Measurements from ENCODE around the gene ARID5B. TPM values are rescaled to one million over a fixed set of nuclear protein-coding genes. Genes with fewer than 3 reads are reported as not detected.

Gene ARID5B
- total RNA-seq, 2 experiments from 2014 or later, result 86.3 to 87.1 TPM

DNA sequence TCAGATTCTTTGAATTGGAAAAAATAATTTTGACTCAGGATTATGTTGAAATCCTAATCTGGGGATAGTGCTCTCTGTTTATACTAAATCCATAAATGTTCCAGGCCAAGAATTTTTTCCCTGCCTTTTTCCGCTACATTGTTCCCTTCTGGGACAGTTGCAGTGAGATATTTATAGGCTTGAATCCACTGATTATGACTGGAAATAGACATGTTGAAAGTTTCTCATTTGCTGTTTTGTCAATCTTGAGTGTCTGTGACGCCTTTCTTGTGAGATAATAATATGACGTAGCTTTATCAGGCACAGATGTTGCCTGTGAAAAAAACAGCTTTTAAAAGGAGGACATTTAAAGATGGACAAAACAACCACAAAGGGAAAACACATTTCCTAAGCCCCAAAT is 155.9 kb downstream of the ARID5B start:
- intact Hi-C loops (cut with micrococcal nuclease), result no loop called here
- H3K27ac Mint-ChIP-seq, result peak overlapping the region; percentile 100
- H3K4me3 Mint-ChIP-seq, result peak overlapping the region; percentile 1
- no peaks in the 10 kb centered on the region for H3K9me3 Mint-ChIP-seq
- peaks cover 96% of the 10 kb centered on the region for H3K4me1 Mint-ChIP-seq (ENCODE audit: low read depth)
- CTCF ChIA-PET, result interaction anchor here (0.5 to 2.6 kb wide), 3 partner anchors 18 to 160 kb away, joined by 3 to 7 read pairs (median 3); no protein-coding TSS in a partner anchor
- H3K36me3 Mint-ChIP-seq (ENCODE audit: low read depth), result peaks cover 98% of the 10 kb centered on the region
- no peak for DNase-seq
- H3K27me3 Mint-ChIP-seq (ENCODE audit: low read depth), result no peaks in the 10 kb centered on the region

DNA sequence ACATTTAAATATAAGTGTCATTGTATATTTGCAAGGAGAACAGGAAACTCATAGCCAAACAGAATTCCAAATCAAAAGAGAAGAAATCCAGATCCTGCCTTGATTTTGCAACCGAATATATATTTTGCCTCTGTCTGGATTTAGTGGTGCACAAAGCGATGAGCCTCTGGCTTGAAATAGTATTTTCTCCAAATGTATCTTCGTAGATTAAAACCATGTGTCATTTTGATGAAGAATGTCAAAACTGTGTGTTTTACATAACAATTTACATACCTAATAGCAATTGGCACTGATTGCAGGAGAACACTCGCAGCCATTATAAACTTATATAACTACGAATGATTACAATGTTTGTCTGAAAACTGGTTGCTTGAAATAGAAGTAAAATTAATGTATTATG is 156.4 kb downstream of the ARID5B start:
- Mint-ChIP-seq H3K9me3 (no peaks in the 10 kb centered on the region), H3K27ac (peak overlapping the region; percentile 100), H3K27me3 (ENCODE audit: low read depth) (no peaks in the 10 kb centered on the region), H3K36me3 (ENCODE audit: low read depth) (peaks cover 96% of the 10 kb centered on the region), H3K4me3 (peak overlapping the region; percentile 21), H3K4me1 (ENCODE audit: low read depth) (peaks cover 96% of the 10 kb centered on the region)
- CTCF ChIA-PET, result interaction anchor here (0.5 to 2.6 kb wide), 2 partner anchors 18 to 47 kb away, joined by 3 to 7 read pairs; no protein-coding TSS in a partner anchor
- intact Hi-C loops (cut with micrococcal nuclease), result no loop called here
- DNase-seq, result no peak

DNA sequence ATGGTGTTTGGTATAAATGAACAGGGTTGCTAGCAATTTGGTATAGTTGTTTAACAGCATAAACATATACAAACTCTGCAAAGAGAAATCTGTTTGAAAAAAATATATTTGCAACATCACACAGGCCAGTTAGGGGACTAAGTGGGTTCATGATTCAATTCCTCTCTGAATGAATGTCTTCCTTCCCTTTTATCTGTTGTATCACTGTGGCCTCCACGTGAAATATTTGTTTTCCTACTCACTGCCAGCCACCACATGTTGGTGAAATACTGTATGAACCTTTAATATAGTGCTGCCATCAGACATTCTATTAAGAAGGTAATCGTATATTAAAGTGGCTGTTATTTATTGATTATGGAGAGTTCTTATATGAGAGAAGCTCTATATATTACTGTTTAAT is 157.0 kb downstream of the ARID5B start:
- H3K27me3 Mint-ChIP-seq (ENCODE audit: low read depth), result no peaks in the 10 kb centered on the region
- H3K36me3 Mint-ChIP-seq (ENCODE audit: low read depth), result peaks cover 95% of the 10 kb centered on the region
- H3K4me1 Mint-ChIP-seq (ENCODE audit: low read depth), result peaks cover 96% of the 10 kb centered on the region
- CTCF ChIA-PET, result interaction anchor here (1.1 to 1.2 kb wide), 2 partner anchors 54 to 162 kb away, joined by 3 to 5 read pairs; no protein-coding TSS in a partner anchor
- peak overlapping the region; percentile 63 for H3K27ac Mint-ChIP-seq
- DNase-seq, result no peak
- no peak overlapping the region for H3K4me3 Mint-ChIP-seq
- intact Hi-C loops (cut with micrococcal nuclease), result no loop called here
- no peaks in the 10 kb centered on the region for H3K9me3 Mint-ChIP-seq

DNA sequence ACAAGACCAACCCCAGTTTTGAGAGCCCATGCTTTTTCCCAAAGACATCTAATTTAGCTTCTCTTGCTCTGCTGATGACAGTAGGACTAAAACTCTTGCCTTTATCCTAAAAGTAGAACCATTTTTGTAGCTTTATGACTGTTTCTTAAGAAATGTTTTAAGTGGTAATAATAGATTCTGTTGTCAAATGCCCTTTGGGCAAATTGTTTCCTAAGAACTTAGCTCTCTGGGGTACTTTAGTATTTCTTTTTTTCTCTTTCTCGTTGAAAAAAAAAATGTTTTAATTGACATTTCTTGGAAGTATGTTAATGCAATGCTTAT is 157.4 kb downstream of the ARID5B start:
- no peak for DNase-seq
- CTCF ChIA-PET, result interaction anchor here (0.7 to 1.2 kb wide), 3 partner anchors 11 to 162 kb away, joined by 3 to 5 read pairs (median 3); no protein-coding TSS in a partner anchor
- H3K36me3 Mint-ChIP-seq (ENCODE audit: low read depth), result peaks cover 95% of the 10 kb centered on the region
- no peak overlapping the region for H3K4me3 Mint-ChIP-seq
- peak overlapping the region; percentile 63 for H3K27ac Mint-ChIP-seq
- no peaks in the 10 kb centered on the region for H3K27me3 Mint-ChIP-seq (ENCODE audit: low read depth)
- H3K9me3 Mint-ChIP-seq, result no peaks in the 10 kb centered on the region
- intact Hi-C loops (cut with micrococcal nuclease), result no loop called here
- H3K4me1 Mint-ChIP-seq (ENCODE audit: low read depth), result peaks cover 96% of the 10 kb centered on the region

DNA sequence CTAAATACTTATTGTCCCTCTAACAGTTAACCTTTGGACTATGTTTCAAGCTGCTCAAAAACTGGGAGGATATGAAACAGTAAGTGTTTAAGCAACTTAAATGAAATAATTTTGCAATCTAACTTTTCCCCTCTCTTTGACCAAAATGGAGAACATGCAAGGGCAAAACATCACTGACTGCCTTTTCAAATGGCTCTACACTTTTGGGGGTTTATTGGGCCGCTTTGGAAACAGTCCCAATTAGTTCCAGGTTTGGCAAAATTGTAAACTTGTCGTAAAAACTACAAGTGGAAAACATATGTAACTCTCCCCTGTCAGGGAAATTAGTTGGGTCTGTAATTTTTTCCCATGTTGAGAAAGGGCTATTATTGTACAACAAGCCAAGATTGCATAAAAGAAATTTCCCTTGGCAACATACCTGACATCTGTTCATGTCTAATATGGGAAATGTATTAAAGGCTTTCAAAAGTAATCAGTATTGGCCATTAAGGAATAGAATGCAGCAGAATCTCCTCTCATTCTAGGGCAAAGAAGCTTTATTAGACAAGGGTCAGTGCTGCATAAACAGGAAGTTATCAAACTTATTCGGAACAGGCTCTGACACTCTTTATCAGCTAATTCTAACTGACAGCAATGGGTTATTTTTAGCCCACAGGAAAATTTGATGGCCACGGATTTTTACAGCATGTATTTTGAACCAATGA is 157.9 kb downstream of the ARID5B start:
- intact Hi-C loops (cut with micrococcal nuclease), result no loop called here
- peaks cover 95% of the 10 kb centered on the region for H3K36me3 Mint-ChIP-seq (ENCODE audit: low read depth)
- H3K9me3 Mint-ChIP-seq, result no peaks in the 10 kb centered on the region
- no peak for DNase-seq
- peak overlapping the region; percentile 1 for H3K4me3 Mint-ChIP-seq
- CTCF ChIA-PET, result interaction anchor here (0.7 to 1.2 kb wide), 4 partner anchors 12 to 163 kb away, joined by 3 to 5 read pairs (median 3); no protein-coding TSS in a partner anchor
- peak overlapping the region; percentile 56 for H3K27ac Mint-ChIP-seq
- H3K27me3 Mint-ChIP-seq (ENCODE audit: low read depth), result no peaks in the 10 kb centered on the region
- H3K4me1 Mint-ChIP-seq (ENCODE audit: low read depth), result peaks cover 96% of the 10 kb centered on the region

DNA sequence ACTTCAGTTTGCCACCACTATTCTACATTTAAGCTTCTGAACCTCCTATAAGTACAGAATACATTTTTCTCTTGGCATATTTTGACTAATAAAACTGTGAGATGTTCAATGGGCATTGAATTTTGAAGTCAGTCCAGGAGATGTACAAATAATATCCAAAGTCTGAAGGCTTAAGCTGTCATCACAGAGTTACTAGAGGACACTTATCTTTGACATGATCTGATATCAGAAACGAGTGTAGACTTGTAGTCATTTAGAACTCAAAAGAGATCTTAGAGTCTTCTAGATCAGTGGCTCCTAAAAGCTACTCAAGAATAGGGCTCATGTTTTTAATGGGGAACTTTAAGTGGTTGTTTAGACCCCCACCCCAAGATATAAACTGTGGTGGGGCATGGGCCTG is 160.5 kb downstream of the ARID5B start:
- no peak for DNase-seq
- Mint-ChIP-seq H3K27ac (peak overlapping the region; percentile 90), H3K27me3 (ENCODE audit: low read depth) (no peaks in the 10 kb centered on the region), H3K4me3 (no peak overlapping the region), H3K36me3 (ENCODE audit: low read depth) (peaks cover 95% of the 10 kb centered on the region), H3K9me3 (no peaks in the 10 kb centered on the region), H3K4me1 (ENCODE audit: low read depth) (peaks cover 87% of the 10 kb centered on the region)
- CTCF ChIA-PET, result interaction anchor here (0.6 to 1.4 kb wide), 4 partner anchors 9 to 1738 kb away, joined by 3 to 6 read pairs (median 4); no protein-coding TSS in a partner anchor
- intact Hi-C loops (cut with micrococcal nuclease), result loop anchor here (1.0 kb wide), 1 partner anchor 11 kb away; no protein-coding TSS in a partner anchor

DNA sequence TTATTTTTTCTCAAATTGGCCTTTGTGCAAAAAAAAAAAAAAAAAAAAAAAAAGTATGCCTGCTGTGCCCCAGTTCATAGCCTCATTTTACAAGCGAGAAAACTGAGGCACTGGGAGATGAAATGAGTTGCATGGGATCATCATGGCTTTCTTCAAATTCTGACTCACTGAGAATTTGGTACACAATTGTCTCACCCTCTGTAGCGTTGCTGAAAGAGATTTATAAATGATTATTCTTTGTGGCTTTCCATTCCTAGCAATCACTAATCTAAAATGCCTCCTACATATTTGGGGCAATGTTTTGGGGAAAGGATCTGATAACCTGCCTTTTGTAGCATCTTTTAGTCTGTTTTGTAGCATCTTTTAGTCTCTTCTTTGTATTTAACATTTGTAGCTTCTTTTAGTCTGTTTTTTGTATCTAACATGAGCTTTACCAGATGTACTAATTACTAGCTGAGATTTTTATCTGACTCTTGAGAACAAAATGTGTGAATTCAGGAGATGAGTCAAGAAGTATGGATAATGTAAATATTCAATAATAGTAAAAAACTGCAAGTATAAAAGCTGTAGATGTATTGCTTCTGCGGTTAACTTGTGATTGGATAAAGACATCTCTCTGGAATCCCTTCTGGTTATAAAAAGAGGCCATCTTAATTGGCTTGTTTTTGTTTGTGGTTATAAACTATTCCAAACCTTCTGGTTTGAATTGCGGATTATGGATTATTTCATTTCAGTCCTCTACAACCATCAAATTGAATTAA is 161.4 kb downstream of the ARID5B start:
- Mint-ChIP-seq H3K36me3 (ENCODE audit: low read depth) (peaks cover 92% of the 10 kb centered on the region), H3K9me3 (no peaks in the 10 kb centered on the region), H3K4me3 (peak overlapping the region; percentile 34), H3K4me1 (ENCODE audit: low read depth) (peaks cover 86% of the 10 kb centered on the region), H3K27ac (peak overlapping the region; percentile 90), H3K27me3 (ENCODE audit: low read depth) (no peaks in the 10 kb centered on the region)
- CTCF ChIA-PET, result interaction anchor here (0.6 to 1.4 kb wide), 4 partner anchors 11 to 1737 kb away, joined by 3 to 6 read pairs (median 4); no protein-coding TSS in a partner anchor
- no peak for DNase-seq
- intact Hi-C loops (cut with micrococcal nuclease), result loop anchor here (1.0 kb wide), 1 partner anchor 12 kb away; no protein-coding TSS in a partner anchor

DNA sequence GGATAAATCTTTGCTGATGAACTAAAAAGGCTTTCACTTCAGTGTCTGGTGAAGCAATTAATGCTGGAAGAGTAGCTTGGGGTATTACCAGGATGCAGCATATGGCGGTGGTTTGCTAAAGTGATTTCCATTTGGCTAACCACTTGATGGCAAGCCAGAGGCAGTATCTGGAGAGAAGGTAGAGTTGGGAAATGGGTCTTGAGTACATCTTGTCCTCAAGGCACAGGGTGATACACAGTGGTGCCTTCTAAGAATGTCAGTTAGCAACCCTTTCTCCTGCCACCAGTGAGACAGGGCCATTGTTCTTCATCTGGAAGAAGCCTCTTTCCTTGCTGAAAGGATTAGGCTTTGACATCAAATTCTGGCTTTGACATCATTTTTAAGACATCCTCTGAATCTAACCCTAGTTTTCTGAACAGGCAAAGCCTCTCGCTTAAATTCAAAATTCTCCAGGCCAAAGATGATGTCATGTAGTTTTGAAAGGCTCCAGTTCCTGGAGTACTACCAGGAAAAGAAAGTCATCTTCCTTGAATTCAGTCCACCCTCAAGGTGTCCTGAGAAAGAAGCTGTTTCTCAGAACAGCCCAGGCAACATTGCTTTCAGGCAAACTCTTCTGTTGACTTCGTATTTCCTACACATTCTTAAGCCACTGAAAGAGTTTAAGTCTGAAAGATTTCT is 162.4 kb downstream of the ARID5B start:
- CTCF ChIA-PET, result interaction anchor here (0.8 to 1.3 kb wide), 2 partner anchors 10 to 181 kb away, joined by 3 to 4 read pairs; no protein-coding TSS in a partner anchor
- intact Hi-C loops (cut with micrococcal nuclease), result no loop called here

DNA sequence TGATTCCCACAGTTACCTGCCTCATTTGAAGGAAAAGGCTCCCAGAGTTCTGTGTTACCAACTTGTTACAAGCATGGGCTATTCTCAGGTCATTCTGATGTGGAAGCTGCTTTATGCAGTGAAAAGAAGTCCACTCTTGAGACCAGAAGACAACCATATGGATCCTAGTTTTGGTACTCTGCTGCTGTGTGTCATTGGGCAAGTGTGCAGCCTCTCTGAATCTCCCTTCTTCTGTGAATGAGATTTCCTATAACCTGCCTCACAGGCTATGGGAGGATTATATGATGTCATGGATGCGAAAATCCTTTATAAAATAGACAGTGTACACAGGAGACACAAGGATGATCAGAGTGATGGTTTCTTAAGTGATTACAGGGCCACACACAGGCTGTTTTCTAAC is 166.1 kb downstream of the ARID5B start:
- Mint-ChIP-seq H3K4me1 (ENCODE audit: low read depth) (peaks cover 77% of the 10 kb centered on the region), H3K36me3 (ENCODE audit: low read depth) (peaks cover 86% of the 10 kb centered on the region), H3K4me3 (no peak overlapping the region), H3K9me3 (no peaks in the 10 kb centered on the region), H3K27ac (peak overlapping the region; percentile 39), H3K27me3 (ENCODE audit: low read depth) (no peaks in the 10 kb centered on the region)
- intact Hi-C loops (cut with micrococcal nuclease), result no loop called here
- no peak for DNase-seq
- CTCF ChIA-PET, result interaction anchor here (0.8 kb wide), 1 partner anchor 177 kb away, joined by 3 read pairs; no protein-coding TSS in a partner anchor

More for the DNA sequence above, 162.4 kb downstream of the ARID5B start:
- Mint-ChIP-seq H3K27me3 (ENCODE audit: low read depth) (no peaks in the 10 kb centered on the region), H3K4me3 (no peak overlapping the region), H3K4me1 (ENCODE audit: low read depth) (peaks cover 80% of the 10 kb centered on the region), H3K9me3 (no peaks in the 10 kb centered on the region), H3K36me3 (ENCODE audit: low read depth) (peaks cover 87% of the 10 kb centered on the region), H3K27ac (peak overlapping the region; percentile 90)
- no peak for DNase-seq

DNA sequence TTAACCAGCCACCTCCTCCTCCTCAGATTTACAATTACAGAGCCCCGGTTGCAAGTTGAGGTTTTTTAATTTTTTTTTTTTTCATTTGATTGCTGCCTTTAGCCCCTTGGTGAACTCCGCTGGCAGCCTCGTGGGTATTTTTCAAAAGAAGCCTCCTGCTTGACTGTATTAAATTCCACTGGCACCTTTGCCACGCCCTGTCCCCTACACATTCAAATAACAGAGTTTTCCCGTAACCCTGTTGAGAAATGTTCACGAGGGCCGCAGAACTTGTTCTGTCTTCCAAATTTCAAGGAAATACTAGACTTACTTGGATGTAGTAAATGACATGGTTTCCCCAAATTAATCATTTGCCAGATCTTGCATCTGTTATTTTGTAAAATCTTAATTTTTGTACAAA is 167.0 kb downstream of the ARID5B start:
- Mint-ChIP-seq H3K36me3 (ENCODE audit: low read depth) (peaks cover 88% of the 10 kb centered on the region), H3K27me3 (ENCODE audit: low read depth) (no peaks in the 10 kb centered on the region), H3K27ac (no peak overlapping the region), H3K4me1 (ENCODE audit: low read depth) (peaks cover 77% of the 10 kb centered on the region), H3K9me3 (no peaks in the 10 kb centered on the region), H3K4me3 (no peak overlapping the region)
- CTCF ChIA-PET, result interaction anchor here (2.1 kb wide), 1 partner anchor 11 kb away, joined by 6 read pairs; no protein-coding TSS in a partner anchor
- intact Hi-C loops (cut with micrococcal nuclease), result no loop called here
- no peak for DNase-seq

DNA sequence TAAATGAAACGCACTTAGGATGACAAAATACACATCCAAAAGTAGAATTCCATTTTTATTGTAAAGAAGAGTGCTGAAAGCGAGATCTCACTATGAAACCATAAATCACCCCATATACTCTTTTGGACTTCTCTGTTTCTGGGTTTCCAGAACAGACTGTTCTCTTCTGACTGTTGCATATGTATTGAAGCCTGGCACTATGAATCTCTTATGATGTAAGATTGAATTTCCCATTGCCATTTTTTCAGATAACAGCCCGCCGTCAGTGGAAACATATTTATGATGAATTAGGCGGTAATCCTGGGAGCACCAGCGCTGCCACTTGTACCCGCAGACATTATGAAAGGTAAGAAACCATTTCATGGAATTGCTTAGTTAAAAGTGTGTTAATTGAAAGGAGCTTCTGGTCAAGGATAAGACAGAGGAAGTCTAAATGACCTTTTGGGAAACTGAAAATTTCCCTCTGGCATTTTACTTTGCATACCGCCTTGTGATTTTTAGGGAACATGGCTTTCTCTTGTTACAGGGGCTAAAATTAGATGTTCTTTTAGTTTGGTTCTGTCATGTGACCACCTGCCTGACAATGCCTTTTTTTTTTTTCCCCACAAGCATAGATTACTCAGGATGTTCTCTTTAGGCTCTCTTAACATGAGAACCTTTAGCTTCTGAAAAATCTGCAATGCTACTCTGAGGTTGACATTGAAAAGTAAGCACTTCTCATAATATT is 168.1 kb downstream of the ARID5B start:
- peak overlapping the region; percentile 34 for H3K27ac Mint-ChIP-seq
- no peak for DNase-seq
- H3K4me1 Mint-ChIP-seq (ENCODE audit: low read depth), result peaks cover 74% of the 10 kb centered on the region
- CTCF ChIA-PET, result interaction anchor here (0.7 to 2.1 kb wide), 2 partner anchors 9 to 183 kb away, joined by 3 to 6 read pairs; no protein-coding TSS in a partner anchor
- H3K9me3 Mint-ChIP-seq, result no peaks in the 10 kb centered on the region
- H3K27me3 Mint-ChIP-seq (ENCODE audit: low read depth), result no peaks in the 10 kb centered on the region
- no peak overlapping the region for H3K4me3 Mint-ChIP-seq
- H3K36me3 Mint-ChIP-seq (ENCODE audit: low read depth), result peaks cover 87% of the 10 kb centered on the region
- intact Hi-C loops (cut with micrococcal nuclease), result no loop called here

Measured in activated naive CD4-positive, alpha-beta T cell treated with anti-CD3 and anti-CD28 coated beads for 36 hours (primary cell).